Nephron progenitor cell (in vitro differentiated cells): Measurements from ENCODE around the gene ATP9B.
A peak's percentile ranks its signal among the peaks of the same experiment; 100 is the strongest.

Experiments
- DNase-seq: peaks from one replicate; pipeline ENCODE4 v3.0.0; 2021
- H3K27ac Mint-ChIP-seq: 2 replicates; pipeline ENCODE4 v1.8.0; 2021; ENCODE audit warnings: mild to moderate bottlenecking, moderate library complexity, mixed read lengths
- H3K27me3 Mint-ChIP-seq: 2 replicates; pipeline ENCODE4 v1.8.0; 2021; ENCODE audit warnings: mild to moderate bottlenecking, low read depth, mixed read lengths; ENCODE audit not compliant: poor library complexity
- H3K36me3 Mint-ChIP-seq: 2 replicates; pipeline ENCODE4 v1.8.0; 2021; ENCODE audit warnings: low read depth, mixed read lengths
- H3K4me1 Mint-ChIP-seq: 2 replicates; pipeline ENCODE4 v1.8.0; 2021; ENCODE audit warnings: mixed read lengths
- H3K4me3 Mint-ChIP-seq: 2 replicates; pipeline ENCODE4 v1.8.0; 2021; ENCODE audit warnings: mild to moderate bottlenecking, moderate library complexity, mixed read lengths
- H3K9me3 Mint-ChIP-seq: 2 replicates; pipeline ENCODE4 v1.8.0; 2021; ENCODE audit warnings: mild to moderate bottlenecking, moderate library complexity, mixed read lengths
- CTCF ChIP-seq: fragments of 200-600 bp; sonication (generic); IDR thresholded peaks from 2 replicates; pipeline ENCODE4 v1.5.0; 2021; ENCODE audit warnings: antibody characterized with exemption

The ATP9B gene

GRCh38 chr18:79421275-79421857 is 352.2 kb downstream of the ATP9B start:
- Mint-ChIP-seq H3K4me3 (no peak overlapping the region), H3K27me3 (peaks cover 18% of the 10 kb centered on the region), H3K4me1 (peaks cover 56% of the 10 kb centered on the region)

GRCh38 chr18:79422022-79422782 is 353.0 kb downstream of the ATP9B start:
- no peak for DNase-seq
- Mint-ChIP-seq H3K4me3 (peak overlapping the region; percentile 38), H3K36me3 (peaks cover 19% of the 10 kb centered on the region), H3K27me3 (peaks cover 18% of the 10 kb centered on the region), H3K4me1 (peaks cover 51% of the 10 kb centered on the region), H3K27ac (peak overlapping the region; percentile 83), H3K9me3 (peaks cover 4% of the 10 kb centered on the region)
- TF ChIP-seq CTCF: no peak

More at GRCh38 chr18:79421275-79421857, 352.2 kb downstream of the ATP9B start:
- Mint-ChIP-seq H3K27ac (no peak overlapping the region), H3K36me3 (peaks cover 19% of the 10 kb centered on the region), H3K9me3 (peaks cover 4% of the 10 kb centered on the region)
- TF ChIP-seq CTCF: no peak
- no peak for DNase-seq

- Mint-ChIP-seq H3K4me1 (peaks cover 54% of the 10 kb centered on the region), H3K4me3 (no peak overlapping the region), H3K36me3 (peaks cover 19% of the 10 kb centered on the region), H3K9me3 (peaks cover 4% of the 10 kb centered on the region), H3K27ac (no peak overlapping the region), H3K27me3 (peaks cover 18% of the 10 kb centered on the region)
- no peak for TF ChIP-seq CTCF
- DNase-seq: no peak
Measured at GRCh38 chr18:79422783-79423165, 353.6 kb downstream of the ATP9B start.

- H3K4me3 Mint-ChIP-seq: no peak overlapping the region
- peaks cover 4% of the 10 kb centered on the region for H3K9me3 Mint-ChIP-seq
- no peak for DNase-seq
- H3K27ac Mint-ChIP-seq: no peak overlapping the region
- H3K4me1 Mint-ChIP-seq: peaks cover 60% of the 10 kb centered on the region
- H3K36me3 Mint-ChIP-seq: peaks cover 19% of the 10 kb centered on the region
- peaks cover 21% of the 10 kb centered on the region for H3K27me3 Mint-ChIP-seq
- TF ChIP-seq CTCF: no peak
Measured at GRCh38 chr18:79423211-79424007, 354.2 kb downstream of the ATP9B start.

GRCh38 chr18:79424008-79424565 is 354.9 kb downstream of the ATP9B start:
- peaks cover 67% of the 10 kb centered on the region for H3K4me1 Mint-ChIP-seq
- H3K27ac Mint-ChIP-seq: peak overlapping the region; percentile 86
- TF ChIP-seq CTCF: no peak
- peaks cover 19% of the 10 kb centered on the region for H3K36me3 Mint-ChIP-seq
- peaks cover 23% of the 10 kb centered on the region for H3K27me3 Mint-ChIP-seq
- peak overlapping the region; percentile 66 for H3K4me3 Mint-ChIP-seq
- no peak for DNase-seq
- H3K9me3 Mint-ChIP-seq: peaks cover 4% of the 10 kb centered on the region
